Measurements from ENCODE around the gene CAPN9.

GRCh38 chr1:230784163-230784562 lies 37.0 kb downstream of the CAPN9 start:
- no peak for TF ChIP-seq EZH2 (IDR thresholded peaks at IDR 0.05)
- no peak for TF ChIP-seq POLR2AphosphoS5 (IDR thresholded peaks at IDR 0.05; ENCODE audit: borderline replicate concordance, low read depth, low read length)
- TF ChIP-seq FOXP2 (optimal IDR thresholded peaks at IDR 0.05; ENCODE audit: control extremely low read depth, extremely low read length, insufficient read depth): no peak

Data from SK-N-MC (cell line).